ENCODE measurements around the gene FBLN5. TPM values are rescaled to one million over a fixed set of nuclear protein-coding genes. Genes with fewer than 3 reads are reported as not detected.

Gene FBLN5
- total RNA-seq, 1 experiment from 2014 or later = 1.0 TPM

DNA sequence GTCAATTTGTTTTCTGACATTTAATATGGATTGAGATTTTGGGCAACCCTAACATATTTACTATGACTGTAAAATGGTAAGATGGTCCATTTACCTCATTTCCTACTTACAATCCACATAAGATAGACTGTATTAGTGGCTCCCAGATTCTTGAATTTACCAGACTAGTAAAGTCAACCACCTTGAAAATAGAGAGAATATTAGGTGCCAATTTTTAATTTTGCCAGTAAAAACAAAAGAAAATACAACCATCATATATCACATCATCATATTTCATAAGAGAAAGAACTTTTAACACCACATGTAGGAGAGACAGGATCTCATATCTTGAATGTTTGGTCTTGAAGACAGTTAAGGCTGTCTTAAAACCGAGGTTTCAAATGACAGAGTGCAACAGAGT is 7.7 kb upstream of the FBLN5 start:
- Histone ChIP-seq H3K27me3 (ENCODE audit: insufficient read depth, low read length) (no peaks in the 10 kb centered on the region), H3K4me2 (ENCODE audit: insufficient read depth, insufficient read length, low read length) (no peak overlapping the region), H3T11ph (ENCODE audit: low read length) (no peak overlapping the region), H4K91ac (ENCODE audit: insufficient read length, low read depth, low read length) (no peak overlapping the region), H2BK20ac (ENCODE audit: low read depth, low read length, poor library complexity, severe bottlenecking) (no peak overlapping the region), H2AK5ac (ENCODE audit: insufficient read length, low read length) (no peak overlapping the region), H2AFZ (ENCODE audit: low read length) (no peak overlapping the region), H2BK15ac (ENCODE audit: low read depth, low read length) (no peak overlapping the region), H3K4ac (ENCODE audit: low read depth, low read length) (no peak overlapping the region), H4K20me1 (ENCODE audit: control insufficient read depth, insufficient read depth, insufficient read length) (no peaks in the 10 kb centered on the region), H3K9ac (ENCODE audit: extremely low read depth, insufficient read length, low read length) (no peak overlapping the region), H3K9me3 (ENCODE audit: control insufficient read depth, low read depth, low read length) (no peaks in the 10 kb centered on the region), H2BK12ac (ENCODE audit: insufficient read length, low read depth, low read length) (no peak overlapping the region), H3K56ac (ENCODE audit: insufficient read length, low read depth, low read length) (no peak overlapping the region), H2BK120ac (ENCODE audit: low read depth, low read length, poor library complexity, severe bottlenecking) (no peak overlapping the region), H4K5ac (ENCODE audit: insufficient read length, low read depth, low read length) (no peak overlapping the region), H3K79me1 (ENCODE audit: insufficient read depth, low read depth, low read length, poor library complexity, severe bottlenecking) (no peaks in the 10 kb centered on the region), H3K79me2 (ENCODE audit: insufficient read depth, low read length) (no peaks in the 10 kb centered on the region), H3K23ac (ENCODE audit: insufficient read length, low read depth, low read length) (no peak overlapping the region), H3K4me1 (ENCODE audit: insufficient read depth, low read length) (no peaks in the 10 kb centered on the region), H3K23me2 (ENCODE audit: insufficient read length, low read depth, low read length, poor library complexity, severe bottlenecking) (no peaks in the 10 kb centered on the region), H2BK5ac (ENCODE audit: insufficient read length, low read length) (no peak overlapping the region), H4K8ac (replicated peaks; ENCODE audit: insufficient read length, low read depth, low read length) (no peak overlapping the region), H3K14ac (ENCODE audit: insufficient read depth, low read length) (no peak overlapping the region), H3K27ac (ENCODE audit: insufficient read length, low read depth, low read length) (no peak overlapping the region), H3K18ac (ENCODE audit: insufficient read length, low read depth, low read length) (no peak overlapping the region)
- H3K27ac Mint-ChIP-seq = no peak overlapping the region
- no peak overlapping the region for H3K4me3 Mint-ChIP-seq
- H3K27me3 Mint-ChIP-seq (ENCODE audit: low read depth) = peaks cover 17% of the 10 kb centered on the region
- no peaks in the 10 kb centered on the region for H3K9me3 Mint-ChIP-seq
- no peaks in the 10 kb centered on the region for H3K36me3 Mint-ChIP-seq (ENCODE audit: insufficient read depth in 1 of 3, low read depth in 3 of 3)
- no peak for DNase-seq
- no peaks in the 10 kb centered on the region for H3K4me1 Mint-ChIP-seq
- WGBS (ENCODE audit: extremely low coverage, insufficient read length, low lambda C conversion rate) = no CpG with 5 or more reads among the region's 1 CpG
- no peak for TF ChIP-seq CTCF (conservative IDR thresholded peaks at IDR 0.05)

All from H9 (cell line).